ENCODE measurements around the gene LGR4. TPM values are rescaled to one million over a fixed set of nuclear protein-coding genes. Genes with fewer than 3 reads are reported as not detected.
"Not testable (repeated sequence)": the region's sequence is repeated elsewhere in the genome, so short reads cannot be mapped to it uniquely, and the experiment has no call there.

Gene LGR4
- polyA plus RNA-seq, 4 donors = 5.9 to 77.6 (median 15.3) TPM

DNA sequence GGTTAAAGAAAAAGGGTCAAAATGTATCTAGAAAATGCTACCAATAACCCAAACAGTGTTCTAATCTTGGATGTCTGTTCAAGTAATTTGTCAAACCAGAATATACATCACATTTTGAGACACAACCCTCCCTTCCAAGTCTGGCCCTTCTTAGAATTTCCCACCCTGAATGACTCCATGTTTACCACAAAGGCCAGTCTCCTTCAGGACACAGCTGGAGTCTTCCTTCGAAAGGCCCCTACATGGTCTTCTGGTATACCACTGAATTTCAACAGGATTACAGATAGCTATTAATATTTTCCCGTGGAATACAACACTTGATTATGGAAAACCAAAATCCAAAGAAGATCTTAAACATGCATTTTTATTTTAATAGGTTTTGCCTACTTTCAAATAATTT lies 119.8 kb downstream of the LGR4 start:
- Histone ChIP-seq H3K27me3 (ENCODE audit: control insufficient read depth in 3 of 3, insufficient read depth in 3 of 3, low read length in 3 of 3) (no peaks in the 10 kb centered on the region), H3K4me3 (ENCODE audit: low read depth in 1 of 3, low read length in 3 of 3) (no peak overlapping the region), H3K27ac (ENCODE audit: low read depth in 1 of 3, low read length in 2 of 3) (no peak overlapping the region), H3K4me1 (ENCODE audit: control insufficient read depth in 3 of 3, insufficient read depth in 2 of 3, low read depth in 1 of 3, low read length in 2 of 3) (peaks cover 0 to 22% (median 7%) of the 10 kb centered on the region in 3 donors), H3K36me3 (ENCODE audit: control insufficient read depth in 3 of 3, insufficient read depth in 2 of 3, low read depth in 1 of 3, low read length in 3 of 3) (peaks cover 0 to 4% (median 0%) of the 10 kb centered on the region in 3 donors), H3K9me3 (ENCODE audit: control insufficient read depth in 2 of 2, insufficient read depth in 1 of 2, low read depth in 1 of 2, low read length in 1 of 2) (no peaks in the 10 kb centered on the region)
- DNase-seq (no peak), FAIRE-seq (no peak)
- 84 to 95% (median 86%) methylated on average over 2 of the region's 2 CpGs for WGBS, 3 donors

DNA sequence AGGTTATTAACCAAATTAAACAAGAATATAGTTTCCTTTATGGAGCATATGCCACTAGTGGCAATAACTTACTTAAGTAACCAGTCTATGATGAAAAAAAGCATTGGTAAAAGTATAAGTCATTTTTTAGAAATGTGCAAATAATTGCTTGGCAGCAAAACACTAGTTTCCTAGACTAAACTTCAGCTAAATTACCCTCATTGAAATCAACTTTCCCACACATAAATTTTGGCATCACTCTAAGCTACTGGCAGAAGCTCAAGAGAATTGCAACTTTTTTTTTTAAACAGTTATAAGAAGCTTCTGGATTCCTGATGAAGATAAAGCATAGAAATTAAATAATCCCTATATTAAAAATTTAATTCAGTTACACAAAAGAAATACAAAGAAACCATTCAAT lies 122.1 kb downstream of the LGR4 start:
- Histone ChIP-seq H3K27ac (ENCODE audit: low read depth in 1 of 3, low read length in 2 of 3) (no peak overlapping the region), H3K9me3 (ENCODE audit: control insufficient read depth in 2 of 2, insufficient read depth in 1 of 2, low read depth in 1 of 2, low read length in 1 of 2) (no peaks in the 10 kb centered on the region), H3K36me3 (ENCODE audit: control insufficient read depth in 3 of 3, insufficient read depth in 2 of 3, low read depth in 1 of 3, low read length in 3 of 3) (peaks cover 0 to 4% (median 0%) of the 10 kb centered on the region in 3 donors)

DNA sequence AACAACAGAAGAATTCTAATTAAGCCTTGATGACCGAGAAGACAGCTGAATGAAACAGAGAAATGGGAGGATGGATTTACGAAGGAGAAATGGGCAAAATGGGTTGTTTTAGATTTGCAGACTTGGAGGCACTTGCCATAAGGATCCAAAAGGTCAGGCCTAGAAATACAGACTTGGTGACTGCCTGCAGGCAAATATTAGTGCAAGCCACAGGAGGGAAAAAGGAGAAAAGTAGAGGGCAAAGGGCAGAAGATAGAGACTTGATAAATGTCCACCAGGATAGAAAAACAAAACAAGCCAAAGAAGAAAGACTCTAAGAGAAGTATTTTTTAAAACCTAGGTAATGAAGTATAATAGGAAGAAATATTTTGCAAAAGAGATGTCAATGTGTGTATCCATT lies 122.7 kb downstream of the LGR4 start:
- no peaks in the 10 kb centered on the region for H3K27me3 ChIP-seq (ENCODE audit: control insufficient read depth in 3 of 3, insufficient read depth in 3 of 3, low read length in 3 of 3)
- WGBS, 3 donors = 77 to 87% (median 82%) methylated on average over 2 of the region's 2 CpGs
- H3K36me3 ChIP-seq (ENCODE audit: control insufficient read depth in 3 of 3, insufficient read depth in 2 of 3, low read depth in 1 of 3, low read length in 3 of 3) = peaks cover 0 to 4% (median 0%) of the 10 kb centered on the region in 3 donors
- H3K4me3 ChIP-seq (ENCODE audit: low read depth in 1 of 3, low read length in 3 of 3) = no peak overlapping the region
- H3K4me1 ChIP-seq (ENCODE audit: control insufficient read depth in 3 of 3, insufficient read depth in 2 of 3, low read depth in 1 of 3, low read length in 2 of 3) = peaks cover 0 to 23% (median 9%) of the 10 kb centered on the region in 3 donors
- FAIRE-seq (no peak), DNase-seq (peak in 1 of 2 donors; percentile 51)
- H3K9me3 ChIP-seq (ENCODE audit: control insufficient read depth in 2 of 2, insufficient read depth in 1 of 2, low read depth in 1 of 2, low read length in 1 of 2) = no peaks in the 10 kb centered on the region
- H3K27ac ChIP-seq (ENCODE audit: low read depth in 1 of 3, low read length in 2 of 3) = peak overlapping the region in 1 of 3 donors; percentile 34

More for the DNA sequence above, 122.1 kb downstream of the LGR4 start:
- FAIRE-seq (no peak), DNase-seq (no peak)
- peaks cover 0 to 24% (median 9%) of the 10 kb centered on the region in 3 donors for H3K4me1 ChIP-seq (ENCODE audit: control insufficient read depth in 3 of 3, insufficient read depth in 2 of 3, low read depth in 1 of 3, low read length in 2 of 3)
- H3K27me3 ChIP-seq (ENCODE audit: control insufficient read depth in 3 of 3, insufficient read depth in 3 of 3, low read length in 3 of 3) = no peaks in the 10 kb centered on the region
- no peak overlapping the region for H3K4me3 ChIP-seq (ENCODE audit: low read depth in 1 of 3, low read length in 3 of 3)

DNA sequence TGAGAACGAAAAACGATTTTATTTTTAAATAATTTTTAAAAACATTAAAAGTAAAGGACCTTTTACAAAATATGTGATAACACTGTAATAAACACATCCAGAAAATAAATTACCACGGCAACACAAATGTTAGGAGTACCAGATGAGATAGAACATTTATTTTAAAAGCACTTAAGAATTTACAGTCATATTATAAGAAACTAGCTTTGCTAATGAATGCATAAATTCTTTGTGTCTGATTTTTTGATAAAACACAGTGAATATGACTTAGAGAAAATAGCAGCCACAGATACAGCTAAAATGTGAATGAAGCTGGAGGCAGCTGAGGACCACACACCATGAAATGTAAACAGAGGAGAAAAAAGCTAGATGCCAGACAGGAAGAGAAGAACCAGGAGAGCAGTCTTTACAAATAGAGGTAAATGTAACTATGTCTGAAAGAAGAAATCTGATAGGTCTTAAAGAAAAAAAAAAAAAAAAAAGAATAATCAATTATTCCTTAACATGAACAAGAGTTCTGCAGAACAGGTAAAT lies 124.2 kb downstream of the LGR4 start:
- Histone ChIP-seq H3K4me3 (ENCODE audit: low read depth in 1 of 3, low read length in 3 of 3) (no peak overlapping the region), H3K27ac (ENCODE audit: low read depth in 1 of 3, low read length in 2 of 3) (no peak overlapping the region), H3K27me3 (ENCODE audit: control insufficient read depth in 3 of 3, insufficient read depth in 3 of 3, low read length in 3 of 3) (no peaks in the 10 kb centered on the region), H3K4me1 (ENCODE audit: control insufficient read depth in 3 of 3, insufficient read depth in 2 of 3, low read depth in 1 of 3, low read length in 2 of 3) (peaks cover 0 to 10% (median 7%) of the 10 kb centered on the region in 3 donors), H3K36me3 (ENCODE audit: control insufficient read depth in 3 of 3, insufficient read depth in 2 of 3, low read depth in 1 of 3, low read length in 3 of 3) (peaks cover 0 to 4% (median 0%) of the 10 kb centered on the region in 3 donors), H3K9me3 (ENCODE audit: control insufficient read depth in 2 of 2, insufficient read depth in 1 of 2, low read depth in 1 of 2, low read length in 1 of 2) (no peaks in the 10 kb centered on the region)
- 27 to 34% (median 31%) methylated on average over 3 of the region's 3 CpGs for WGBS, 3 donors
- FAIRE-seq (no peak), DNase-seq (no peak)

DNA sequence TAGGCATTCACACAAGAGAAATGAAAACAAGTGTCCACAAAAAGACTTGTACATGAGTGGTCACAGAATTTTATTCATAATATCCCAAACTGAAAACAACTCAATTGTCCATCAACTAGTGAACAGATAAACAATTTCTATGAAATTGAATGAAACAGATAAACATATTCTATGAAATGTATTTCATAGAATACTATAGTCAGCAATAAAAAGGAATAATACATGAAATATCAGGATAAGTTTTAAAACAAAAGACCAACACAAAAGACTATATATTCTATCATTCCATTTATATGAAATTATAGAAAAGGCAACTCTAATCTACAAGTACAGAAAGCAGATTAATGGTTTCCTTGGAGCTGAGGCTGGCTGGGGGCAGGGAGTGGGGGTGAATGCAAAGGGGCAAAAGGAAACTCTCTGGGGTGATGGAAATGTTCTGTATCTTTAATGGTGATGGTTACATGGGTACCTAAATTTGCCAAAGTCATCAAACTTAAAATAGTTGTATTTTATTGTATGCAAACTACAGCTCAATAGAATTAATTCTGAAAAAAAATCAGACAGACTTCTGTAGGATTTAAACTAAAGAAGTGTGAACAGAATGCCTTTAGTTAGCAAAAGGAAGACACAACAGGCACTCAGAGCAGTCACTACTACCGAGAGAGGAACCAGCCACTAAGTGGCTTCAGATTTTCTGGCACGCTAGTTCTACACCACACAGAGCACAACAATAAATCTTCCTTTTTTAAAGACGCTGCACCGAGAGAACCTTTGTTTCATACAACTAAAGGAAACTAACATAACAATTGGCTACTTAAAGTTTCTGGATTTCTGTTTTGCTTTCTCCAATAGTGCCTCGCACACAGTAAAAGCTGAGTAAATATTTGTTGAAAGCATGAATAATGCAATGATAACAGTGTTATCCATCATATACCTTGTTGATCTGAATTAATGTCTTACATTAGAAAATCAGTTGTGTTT lies 124.9 kb downstream of the LGR4 start:
- Histone ChIP-seq H3K9me3 (ENCODE audit: control insufficient read depth in 2 of 2, insufficient read depth in 1 of 2, low read depth in 1 of 2, low read length in 1 of 2) (no peaks in the 10 kb centered on the region), H3K27me3 (ENCODE audit: control insufficient read depth in 3 of 3, insufficient read depth in 3 of 3, low read length in 3 of 3) (no peaks in the 10 kb centered on the region), H3K27ac (ENCODE audit: low read depth in 1 of 3, low read length in 2 of 3) (no peak overlapping the region), H3K36me3 (ENCODE audit: control insufficient read depth in 3 of 3, insufficient read depth in 2 of 3, low read depth in 1 of 3, low read length in 3 of 3) (peaks cover 0 to 4% (median 0%) of the 10 kb centered on the region in 3 donors), H3K4me1 (ENCODE audit: control insufficient read depth in 3 of 3, insufficient read depth in 2 of 3, low read depth in 1 of 3, low read length in 2 of 3) (peaks cover 0 to 10% (median 7%) of the 10 kb centered on the region in 3 donors), H3K4me3 (ENCODE audit: low read depth in 1 of 3, low read length in 3 of 3) (no peak overlapping the region)
- DNase-seq (no peak), FAIRE-seq (no peak)
- 19 to 34% (median 31%) methylated on average over 5 of the region's 5 CpGs for WGBS, 3 donors

DNA sequence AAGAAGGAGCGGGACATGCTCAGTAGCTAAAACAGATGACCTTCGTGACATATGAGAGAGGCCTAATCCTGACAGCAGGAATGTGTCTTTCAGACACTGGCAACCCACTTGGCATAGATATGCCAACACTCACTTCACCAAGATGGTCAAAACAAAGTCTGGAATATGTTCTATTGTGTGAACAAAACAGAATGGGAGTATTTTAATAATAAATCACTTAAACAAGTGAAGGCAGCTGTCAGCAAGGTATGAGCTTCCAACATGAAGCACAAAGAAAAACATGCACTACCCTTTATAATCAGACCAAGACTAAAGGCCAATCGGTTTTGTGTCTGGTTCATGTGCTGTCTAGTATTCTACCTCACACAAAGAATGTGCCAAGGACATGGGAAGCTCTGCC lies 132.6 kb downstream of the LGR4 start:
- WGBS, 3 donors = 88 to 92% (median 90%) methylated on average over 3 of the region's 3 CpGs
- Histone ChIP-seq H3K9me3 (ENCODE audit: control insufficient read depth in 2 of 2, insufficient read depth in 1 of 2, low read depth in 1 of 2, low read length in 1 of 2) (no peaks in the 10 kb centered on the region), H3K4me1 (ENCODE audit: control insufficient read depth in 3 of 3, insufficient read depth in 2 of 3, low read depth in 1 of 3, low read length in 2 of 3) (no peaks in the 10 kb centered on the region), H3K27ac (ENCODE audit: low read depth in 1 of 3, low read length in 2 of 3) (no peak overlapping the region), H3K36me3 (ENCODE audit: control insufficient read depth in 3 of 3, insufficient read depth in 2 of 3, low read depth in 1 of 3, low read length in 3 of 3) (peaks cover 0 to 9% (median 2%) of the 10 kb centered on the region in 3 donors), H3K27me3 (ENCODE audit: control insufficient read depth in 3 of 3, insufficient read depth in 3 of 3, low read length in 3 of 3) (no peaks in the 10 kb centered on the region), H3K4me3 (ENCODE audit: low read depth in 1 of 3, low read length in 3 of 3) (no peak overlapping the region)
- no peak for DNase-seq
- FAIRE-seq = no peak

DNA sequence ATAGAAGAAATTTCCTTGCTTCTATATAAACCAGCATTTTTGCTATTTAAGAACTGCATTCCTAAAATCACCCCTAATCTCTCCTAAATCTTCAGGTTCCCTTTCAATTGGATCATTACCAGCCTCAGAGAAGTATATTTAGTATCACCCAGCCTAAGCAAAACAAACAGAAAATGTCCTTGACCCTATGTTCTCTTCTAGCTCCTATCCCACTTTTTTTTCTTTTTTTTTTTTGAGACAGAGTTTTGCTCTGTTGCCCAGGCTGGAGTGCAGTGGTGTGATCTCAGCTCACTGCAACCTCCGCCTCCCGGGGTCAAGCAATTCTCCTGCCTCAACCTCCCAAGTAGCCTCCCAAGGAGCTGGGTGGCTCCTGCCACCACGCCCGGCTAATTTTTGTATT lies 137.8 kb downstream of the LGR4 start:
- H3K4me3 ChIP-seq (ENCODE audit: low read depth in 1 of 3, low read length in 3 of 3); DNase-seq; H3K27ac ChIP-seq (ENCODE audit: low read depth in 1 of 3, low read length in 2 of 3); FAIRE-seq; H3K4me1 ChIP-seq (ENCODE audit: control insufficient read depth in 3 of 3, insufficient read depth in 2 of 3, low read depth in 1 of 3, low read length in 2 of 3); H3K27me3 ChIP-seq (ENCODE audit: control insufficient read depth in 3 of 3, insufficient read depth in 3 of 3, low read length in 3 of 3); H3K9me3 ChIP-seq (ENCODE audit: control insufficient read depth in 2 of 2, insufficient read depth in 1 of 2, low read depth in 1 of 2, low read length in 1 of 2): not testable (repeated sequence)
- peaks cover 0 to 14% (median 2%) of the 10 kb centered on the region in 3 donors for H3K36me3 ChIP-seq (ENCODE audit: control insufficient read depth in 3 of 3, insufficient read depth in 2 of 3, low read depth in 1 of 3, low read length in 3 of 3)
- WGBS, 3 donors = 95 to 99% (median 99%) methylated on average over 4 of the region's 4 CpGs

DNA sequence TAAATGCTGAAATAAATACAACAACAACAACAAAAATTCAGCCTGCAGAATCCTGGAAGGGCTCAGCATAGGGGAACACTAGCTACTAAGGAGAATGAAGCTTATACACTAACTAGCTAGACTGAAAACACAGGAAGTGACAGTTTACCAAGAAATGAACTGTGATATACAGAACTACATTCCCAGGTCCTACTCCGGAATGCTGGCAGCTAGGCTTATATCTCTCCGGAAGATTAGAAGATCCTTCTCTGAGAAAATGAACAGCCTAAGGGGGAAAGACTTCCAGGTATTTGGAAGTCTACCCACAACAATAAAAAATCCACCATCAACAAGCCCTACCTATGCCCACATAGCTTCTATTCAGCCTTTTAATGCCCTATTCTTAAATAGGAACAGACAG lies 140.6 kb downstream of the LGR4 start:
- Histone ChIP-seq H3K4me3 (ENCODE audit: low read depth in 1 of 3, low read length in 3 of 3) (no peak overlapping the region), H3K4me1 (ENCODE audit: control insufficient read depth in 3 of 3, insufficient read depth in 2 of 3, low read depth in 1 of 3, low read length in 2 of 3) (no peaks in the 10 kb centered on the region), H3K27me3 (ENCODE audit: control insufficient read depth in 3 of 3, insufficient read depth in 3 of 3, low read length in 3 of 3) (no peaks in the 10 kb centered on the region), H3K9me3 (ENCODE audit: control insufficient read depth in 2 of 2, insufficient read depth in 1 of 2, low read depth in 1 of 2, low read length in 1 of 2) (no peaks in the 10 kb centered on the region), H3K27ac (ENCODE audit: low read depth in 1 of 3, low read length in 2 of 3) (no peak overlapping the region), H3K36me3 (ENCODE audit: control insufficient read depth in 3 of 3, insufficient read depth in 2 of 3, low read depth in 1 of 3, low read length in 3 of 3) (peaks cover 0 to 6% (median 0%) of the 10 kb centered on the region in 3 donors)
- FAIRE-seq (no peak), DNase-seq (no peak)
- 66 to 88% (median 82%) methylated on average over 2 of the region's 2 CpGs for WGBS, 3 donors
